ENCODE measurements around the gene ZNF891.

GRCh38 chr12:133105620-133106019 is 24.5 kb downstream of the ZNF891 start:
- no peak for TF ChIP-seq CTCF (IDR thresholded peaks at IDR 0.05; ENCODE audit: low read depth, low read length)
- no peak for TF ChIP-seq EZH2phosphoT487 (IDR thresholded peaks at IDR 0.05; ENCODE audit: low read depth)
